OCI-LY7 (cell line): ENCODE measurements around the gene RASSF5. TPM values are rescaled to one million over a fixed set of nuclear protein-coding genes. Genes with fewer than 3 reads are reported as not detected.

Experiments used
- BruUV-seq: library from RNA; stranded (reverse); fragments of 400-500 nt; replicated peaks from 2 replicates; lab custom pipeline; 2021; lab: Mats Ljungman, UMichigan
- CTCF ChIA-PET: fragments of 300-600 bp; sonication (Branson Sonifier 250); formaldehyde crosslinking; loops from one replicate; lab custom pipeline; 2022; ENCODE audit warnings: antibody characterized with exemption; ENCODE audit not compliant: unreplicated experiment; lab: Charles Lee
- POLR2A ChIA-PET: fragments of 300-600 bp; sonication (Branson Sonifier 250); formaldehyde crosslinking; loops from one replicate; lab custom pipeline; 2022; ENCODE audit warnings: antibody characterized with exemption; lab: Charles Lee
- DNase-seq: peaks from one replicate; pipeline ENCODE4 v3.0.0-alpha.2; 2015; ENCODE audit warnings: low spot score
- H2AFZ ChIP-seq: fragments of 200-600 bp; sonication (generic), shearing (Covaris generic); 2 replicates; pipeline ENCODE4 v1.6.1; 2014; ENCODE audit warnings: mild to moderate bottlenecking, antibody characterized with exemption, low read length, moderate library complexity
- H3K27ac ChIP-seq: fragments of 200-600 bp; sonication (generic); 2 replicates; pipeline ENCODE4 v1.5.1; 2014; ENCODE audit warnings: mixed run types, low read depth, mild to moderate bottlenecking, moderate library complexity, low read length, inconsistent platforms; ENCODE audit not compliant: poor library complexity, severe bottlenecking
- H3K36me3 ChIP-seq: fragments of 200-600 bp; sonication (generic); 2 replicates; pipeline ENCODE4 v1.6.1; 2014; ENCODE audit warnings: mild to moderate bottlenecking, antibody characterized with exemption, low read length, moderate library complexity, mixed read lengths; ENCODE audit not compliant: insufficient read depth
- H3K4me1 ChIP-seq: fragments of 200-600 bp; sonication (generic); 2 replicates; pipeline ENCODE4 v1.5.1; 2014; ENCODE audit warnings: mild to moderate bottlenecking, low read length; ENCODE audit not compliant: insufficient read depth, poor library complexity, severe bottlenecking
- H3K4me2 ChIP-seq: fragments of 200-600 bp; sonication (generic); 2 replicates; pipeline ENCODE4 v1.6.1; 2014; ENCODE audit warnings: mild to moderate bottlenecking, low read length
- H3K4me3 ChIP-seq: fragments of 200-600 bp; sonication (generic); 2 replicates; pipeline ENCODE4 v1.5.1; 2014; ENCODE audit warnings: mild to moderate bottlenecking, low read depth, low read length; ENCODE audit not compliant: poor library complexity, severe bottlenecking
- H3K79me2 ChIP-seq: fragments of 200-600 bp; sonication (generic); 2 replicates; pipeline ENCODE4 v1.6.1; 2016; ENCODE audit warnings: low read depth, mild to moderate bottlenecking, low read length, moderate library complexity, mixed read lengths; ENCODE audit not compliant: insufficient read depth
- H3K9me2 ChIP-seq: fragments of 200-600 bp; sonication (generic); 2 replicates; pipeline ENCODE4 v1.6.1; 2016; ENCODE audit warnings: mild to moderate bottlenecking, low read length, mixed read lengths; ENCODE audit not compliant: insufficient read depth
- H3K9me3 ChIP-seq: fragments of 200-600 bp; sonication (generic); 2 replicates; pipeline ENCODE4 v1.6.1; 2014; ENCODE audit warnings: mild to moderate bottlenecking, mixed run types, low read length, mixed read lengths
- H4K20me1 ChIP-seq: fragments of 200-600 bp; sonication (generic); 2 replicates; pipeline ENCODE4 v1.6.1; 2014; ENCODE audit warnings: mild to moderate bottlenecking, antibody characterized with exemption, low read length, moderate library complexity, mixed read lengths; ENCODE audit not compliant: insufficient read depth
- EZH2phosphoT487 ChIP-seq: fragments of 200-600 bp; sonication (generic); IDR thresholded peaks from 2 replicates; pipeline ENCODE4 v1.6.1; 2018; ENCODE audit warnings: low read depth, borderline replicate concordance, mild to moderate bottlenecking, mixed run types, antibody characterized with exemption, low read length, moderate library complexity, mixed read lengths
- intact Hi-C: fragments of 100-400 bp; cut with micrococcal nuclease; formaldehyde crosslinking; loops from one replicate; pipeline ENCODE4 v1.10.0; 2022; ENCODE audit not compliant: unreplicated experiment
- total RNA-seq, 2 experiments: library from RNA; depleted of rRNA in 1 of 2; stranded (reverse); fragments of >200 nt in 1 of 2; shearing (Covaris generic) in 1 of 2; gene quantifications; 2 replicates each; pipeline ENCODE4 v1.2.3, GENCODE V29; 2014 to 2022
- TF ChIP-seq, protein P1 (sequence below): fragments of 200-600 bp; sonication (generic); conservative IDR thresholded peaks from 2 replicates; pipeline ENCODE4 v1.5.1; 2014; ENCODE audit warnings: mild to moderate bottlenecking, antibody characterized with exemption, low read length, moderate library complexity, mixed read lengths

Gene RASSF5
- total RNA-seq, 2 experiments from 2014 or later, result 19.8 to 25.7 TPM

DNA sequence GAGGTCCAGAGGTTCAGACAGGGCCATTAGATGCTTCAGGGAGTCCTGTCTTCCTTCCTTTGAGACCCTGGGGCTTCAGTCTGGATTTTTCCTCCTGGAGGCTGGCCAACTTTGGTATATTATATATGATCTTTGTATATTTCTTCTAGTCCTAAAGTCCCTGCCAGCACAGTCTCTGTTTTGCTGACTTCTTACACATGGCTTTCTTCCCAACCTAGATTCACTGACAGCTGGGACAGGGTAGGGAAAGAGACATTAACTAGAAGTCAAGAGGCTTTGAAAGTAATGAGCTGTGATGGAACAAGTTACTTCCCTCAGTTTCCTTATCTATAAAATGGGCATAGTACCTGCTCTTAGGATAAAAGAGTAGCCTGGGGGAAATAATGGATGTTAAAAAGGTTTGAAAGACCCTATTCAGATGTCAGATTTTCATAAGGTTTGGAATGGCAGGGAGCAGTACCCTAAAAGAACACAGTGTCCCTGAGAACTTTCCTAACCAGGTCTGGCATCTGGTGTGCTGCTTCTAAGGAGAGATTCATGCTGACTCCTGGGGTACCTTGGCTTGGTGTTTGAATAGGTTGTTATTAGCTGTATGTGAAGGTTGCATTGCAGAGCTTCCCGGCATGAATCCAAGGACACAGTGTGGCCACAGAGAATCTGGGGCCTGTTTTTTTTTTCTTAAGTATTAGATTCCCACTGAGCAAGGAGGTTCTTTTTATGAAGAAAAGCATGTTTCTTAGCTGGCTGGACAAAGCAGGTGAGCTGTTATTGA, 47.6 kb downstream of the RASSF5 start:
- Histone ChIP-seq H3K4me3 (no peak overlapping the region), H3K27ac (no peak overlapping the region), H3K79me2 (peaks cover 7% of the 10 kb centered on the region; the same call in 1 of the 2 replicates), H3K36me3 (no peaks in the 10 kb centered on the region), H4K20me1 (no peaks in the 10 kb centered on the region), H3K9me2 (no peaks in the 10 kb centered on the region), H3K9me3 (no peaks in the 10 kb centered on the region), H3K4me1 (peaks cover 49% of the 10 kb centered on the region), H2AFZ (peak overlapping the region; percentile 24; the same call in 1 of the 2 replicates), H3K4me2 (peak overlapping the region; percentile 99)
- TF ChIP-seq EZH2phosphoT487, result no peak
- TF ChIP-seq, protein P1, sequence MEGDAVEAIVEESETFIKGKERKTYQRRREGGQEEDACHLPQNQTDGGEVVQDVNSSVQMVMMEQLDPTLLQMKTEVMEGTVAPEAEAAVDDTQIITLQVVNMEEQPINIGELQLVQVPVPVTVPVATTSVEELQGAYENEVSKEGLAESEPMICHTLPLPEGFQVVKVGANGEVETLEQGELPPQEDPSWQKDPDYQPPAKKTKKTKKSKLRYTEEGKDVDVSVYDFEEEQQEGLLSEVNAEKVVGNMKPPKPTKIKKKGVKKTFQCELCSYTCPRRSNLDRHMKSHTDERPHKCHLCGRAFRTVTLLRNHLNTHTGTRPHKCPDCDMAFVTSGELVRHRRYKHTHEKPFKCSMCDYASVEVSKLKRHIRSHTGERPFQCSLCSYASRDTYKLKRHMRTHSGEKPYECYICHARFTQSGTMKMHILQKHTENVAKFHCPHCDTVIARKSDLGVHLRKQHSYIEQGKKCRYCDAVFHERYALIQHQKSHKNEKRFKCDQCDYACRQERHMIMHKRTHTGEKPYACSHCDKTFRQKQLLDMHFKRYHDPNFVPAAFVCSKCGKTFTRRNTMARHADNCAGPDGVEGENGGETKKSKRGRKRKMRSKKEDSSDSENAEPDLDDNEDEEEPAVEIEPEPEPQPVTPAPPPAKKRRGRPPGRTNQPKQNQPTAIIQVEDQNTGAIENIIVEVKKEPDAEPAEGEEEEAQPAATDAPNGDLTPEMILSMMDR, result no peak
- POLR2A ChIA-PET, result interaction anchor here (0.7 to 2.2 kb wide), 14 partner anchors 8 to 510 kb away, joined by 3 to 18 read pairs (median 3); no protein-coding TSS in a partner anchor
- CTCF ChIA-PET, result interaction anchor here (1.0 to 2.2 kb wide), 4 partner anchors 8 to 26 kb away, joined by 3 to 10 read pairs (median 6); no protein-coding TSS in a partner anchor
- DNase-seq, result no peak
- intact Hi-C loops, result loop anchor here (5.0 kb wide), 1 partner anchor 127 kb away; the partner anchor contains the start of gene MAPKAPK2
- no TSS peak for BruUV-seq

DNA sequence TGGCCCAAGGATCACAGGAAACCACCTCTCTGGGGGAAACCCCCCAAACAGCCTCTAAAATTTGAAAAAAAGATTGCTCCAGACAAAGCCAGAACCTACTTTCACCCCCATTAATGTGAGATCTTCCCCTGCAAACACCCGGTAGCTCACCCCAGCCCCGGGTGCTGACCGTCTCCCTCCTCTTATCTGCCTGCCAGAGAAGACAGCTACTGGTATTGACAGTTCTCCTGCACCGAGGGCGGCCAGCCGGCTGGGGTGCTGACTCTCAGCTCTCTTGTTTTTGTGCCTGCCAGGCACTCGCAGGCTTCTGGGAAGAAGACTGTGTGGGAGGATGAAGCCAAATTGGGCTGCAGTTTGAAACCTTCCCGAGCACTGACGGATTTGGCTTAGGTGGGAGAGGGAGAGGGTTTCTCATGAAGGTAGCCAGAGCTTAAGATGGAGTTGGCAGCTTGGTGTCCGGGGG, 48.2 kb downstream of the RASSF5 start:
- no peak overlapping the region for H3K4me3 ChIP-seq
- H3K79me2 ChIP-seq, result peaks cover 7% of the 10 kb centered on the region; the same call in 1 of the 2 replicates
- TF ChIP-seq, protein P1, result no peak
- TF ChIP-seq EZH2phosphoT487, result no peak
- POLR2A ChIA-PET, result interaction anchor here (0.7 to 2.2 kb wide), 13 partner anchors 8 to 511 kb away, joined by 3 to 18 read pairs (median 3); partner anchors contain the start of gene EIF2D
- no peak overlapping the region for H3K27ac ChIP-seq
- peaks cover 55% of the 10 kb centered on the region for H3K4me1 ChIP-seq
- H4K20me1 ChIP-seq, result no peaks in the 10 kb centered on the region
- no peaks in the 10 kb centered on the region for H3K36me3 ChIP-seq
- peak; percentile 35 for DNase-seq
- peak overlapping the region; percentile 99 for H3K4me2 ChIP-seq
- H3K9me3 ChIP-seq, result no peaks in the 10 kb centered on the region
- intact Hi-C loops, result loop anchor here (5.0 kb wide), 1 partner anchor 127 kb away; the partner anchor contains the start of gene MAPKAPK2
- CTCF ChIA-PET, result interaction anchor here (1.0 to 2.2 kb wide), 4 partner anchors 9 to 26 kb away, joined by 3 to 10 read pairs (median 6); no protein-coding TSS in a partner anchor
- no TSS peak for BruUV-seq
- peak overlapping the region; percentile 24; the same call in 1 of the 2 replicates for H2AFZ ChIP-seq
- H3K9me2 ChIP-seq, result no peaks in the 10 kb centered on the region
